Neural cell (in vitro differentiated cells): ENCODE results near the gene DHX15.

Source experiments
- CTCF ChIP-seq: fragments of 450-650 bp; IDR thresholded peaks from 2 replicates; pipeline ENCODE4 v1.5.1; 2014; ENCODE audit warnings: antibody characterized with exemption, mild to moderate bottlenecking, moderate library complexity; ENCODE audit not compliant: poor library complexity, severe bottlenecking
- EZH2 ChIP-seq: fragments of 200-600, 300-800 bp; shearing (Covaris generic), sonication (generic); IDR thresholded peaks from 2 replicates; pipeline ENCODE4 v1.6.1; 2014; ENCODE audit warnings: antibody characterized with exemption, low read length, borderline replicate concordance, mild to moderate bottlenecking; ENCODE audit not compliant: insufficient read depth, poor library complexity, severe bottlenecking
- MXI1 ChIP-seq: fragments of 450-650 bp; conservative IDR thresholded peaks from 2 replicates; pipeline ENCODE4 v1.6.1; 2014; ENCODE audit warnings: antibody characterized with exemption, mild to moderate bottlenecking; ENCODE audit not compliant: poor library complexity, severe bottlenecking
- POLR2AphosphoS5 ChIP-seq: IDR thresholded peaks from 2 replicates; pipeline ENCODE4 v1.6.1; 2012
- RAD21 ChIP-seq: fragments of 450-650 bp; conservative IDR thresholded peaks from 2 replicates; pipeline ENCODE4 v1.6.1; 2014; ENCODE audit warnings: antibody characterized with exemption, mild to moderate bottlenecking, moderate library complexity
- TAF1 ChIP-seq: IDR thresholded peaks from 2 replicates; pipeline ENCODE4 v1.6.1; 2012; ENCODE audit warnings: low read depth

- TF ChIP-seq CTCF (no peak), POLR2AphosphoS5 (no peak), RAD21 (no peak), TAF1 (no peak), MXI1 (no peak), EZH2 (no peak)
Observed at GRCh38 chr4:24489870-24490269, 94.5 kb downstream of the DHX15 start.
